Naive thymus-derived CD8-positive, alpha-beta T cell (primary cell): ENCODE data around the gene LTK. TPM values are rescaled to one million over a fixed set of nuclear protein-coding genes. Genes with fewer than 3 reads are reported as not detected.

Experiments
- ATAC-seq, 2 donors: fragments of 150-1000 bp; cut with Tn5 transposase in 1 of 2; sonication (Bioruptor Pico), chemical (Tn5 transposase) in 1 of 2; 1 replicate in 1 of 2; 2 replicates in 1 of 2; pipeline ENCODE4 v1.10.0; 2021; ENCODE audit warnings: mild to moderate bottlenecking in 2 of 2, moderate library complexity in 2 of 2
- POLR2A ChIA-PET: fragments of 350-600 bp; sonication (Branson Sonifier 250); formaldehyde crosslinking; loops from one replicate; lab custom pipeline; 2021; ENCODE audit warnings: antibody characterized with exemption; lab: Charles Lee
- DNase-seq, 10 donors: peaks; one replicate each; pipeline versions ENCODE4 v3.0.0 to v3.0.0-alpha.2; 2020 to 2022
- H3K27ac Mint-ChIP-seq, 10 donors: one replicate each; pipeline ENCODE4 v1.8.0; 2020 to 2022; ENCODE audit warnings: mild to moderate bottlenecking in 10 of 10, mixed read lengths in 10 of 10, moderate library complexity in 4 of 10, inconsistent platforms in 1 of 10
- H3K27me3 Mint-ChIP-seq, 5 donors: one replicate each; pipeline ENCODE4 v1.8.0; 2021 to 2022; ENCODE audit warnings: mixed read lengths in 5 of 5
- H3K36me3 Mint-ChIP-seq, 3 donors: one replicate each; pipeline ENCODE4 v1.8.0; 2020 to 2022; ENCODE audit warnings: mixed read lengths in 3 of 3, mild to moderate bottlenecking in 2 of 3, inconsistent platforms in 1 of 3
- H3K4me1 Mint-ChIP-seq, 4 donors: one replicate each; pipeline ENCODE4 v1.8.0; 2021 to 2022; ENCODE audit warnings: mixed read lengths in 4 of 4
- H3K4me3 Mint-ChIP-seq, 10 donors: one replicate each; pipeline ENCODE4 v1.8.0; 2020 to 2022; ENCODE audit warnings: mild to moderate bottlenecking in 10 of 10, mixed read lengths in 10 of 10, moderate library complexity in 6 of 10, inconsistent platforms in 1 of 10
- H3K9me3 Mint-ChIP-seq, 9 donors: one replicate each; pipeline ENCODE4 v1.8.0; 2020 to 2022; ENCODE audit warnings: mixed read lengths in 9 of 9, mild to moderate bottlenecking in 3 of 9, inconsistent platforms in 1 of 9, moderate library complexity in 1 of 9
- polyA plus RNA-seq, 3 donors: library from polyadenylated mRNA; unstranded; fragments of 300-500 nt; fragmentation: Illumina TruSeq; gene quantifications; one replicate each; pipeline ENCODE4 v1.2.3, GENCODE V29; 2021
- total RNA-seq, 8 experiments: library from RNA in 2 of 8; stranded (reverse) in 2 of 8; gene quantifications; one replicate each; pipeline ENCODE4 v1.2.3 and lab custom pipeline; 2021 to 2026

Gene LTK
- total and polyA plus RNA-seq, 5 experiments from 2014 or later = 0.18 to 0.22 TPM; not detected in 3

GRCh38 chr15:41494190-41494921 is 19.3 kb downstream of the LTK start:
- DNase-seq = peak in 5 of 10 donors; percentile 35 to 74 (median 42)
- Mint-ChIP-seq H3K9me3 (no peaks in the 10 kb centered on the region), H3K4me1 (peaks cover 6 to 21% (median 17%) of the 10 kb centered on the region in 4 donors), H3K36me3 (no peaks in the 10 kb centered on the region), H3K27ac (peak overlapping the region in 1 of 10 donors; percentile 25), H3K4me3 (peak overlapping the region; percentile 60 to 84 (median 71)), H3K27me3 (peaks cover 25 to 65% (median 40%) of the 10 kb centered on the region in 5 donors)
- POLR2A ChIA-PET = interaction anchor here (0.9 to 1.3 kb wide), 3 partner anchors 9 to 127 kb away, joined by 3 to 4 read pairs (median 3); partner anchors contain the start of gene RPAP1
- peak; percentile 37 to 42 for ATAC-seq

- DNase-seq (no peak), ATAC-seq (peak; percentile 39 to 41)
- H3K9me3 Mint-ChIP-seq = no peaks in the 10 kb centered on the region
- no peak overlapping the region for H3K27ac Mint-ChIP-seq
- H3K4me1 Mint-ChIP-seq = peaks cover 6 to 21% (median 15%) of the 10 kb centered on the region in 4 donors
- POLR2A ChIA-PET = interaction anchor here (0.9 to 1.3 kb wide), 3 partner anchors 10 to 127 kb away, joined by 3 to 4 read pairs (median 3); partner anchors contain the start of gene RPAP1
- H3K36me3 Mint-ChIP-seq = no peaks in the 10 kb centered on the region
- H3K27me3 Mint-ChIP-seq = peaks cover 22 to 60% (median 36%) of the 10 kb centered on the region in 5 donors
- H3K4me3 Mint-ChIP-seq = peak overlapping the region in 2 of 10 donors; percentile 64 to 84
Measured at GRCh38 chr15:41493902-41494189, 19.8 kb downstream of the LTK start.

GRCh38 chr15:41493205-41493901 is 20.3 kb downstream of the LTK start, which contains the start of gene ITPKA:
Gene ITPKA (plus strand): TSS chr15:41493874. CDS start chr15:41493928, 54 bp downstream.
- Mint-ChIP-seq H3K27ac (peak within 1 kb of the TSS in 4 of 10 donors; percentile 11 to 64 (median 30)), H3K4me1 (peaks cover 6 to 21% (median 15%) of the 10 kb centered on the region in 4 donors), H3K4me3 (peak within 1 kb of the TSS; percentile 76 to 90 (median 86)), H3K36me3 (no peaks in the 10 kb centered on the region), H3K27me3 (peaks cover 17 to 55% (median 31%) of the 10 kb centered on the region in 5 donors), H3K9me3 (no peaks in the 10 kb centered on the region)
- POLR2A ChIA-PET = interaction anchor here (0.6 to 1.3 kb wide), 6 partner anchors 10 to 128 kb away, joined by 3 to 4 read pairs (median 3); partner anchors contain the start of gene RPAP1
- DNase-seq (peak; percentile 58 to 83 (median 77)), ATAC-seq (peak; percentile 86)

GRCh38 chr15:41492597-41493204 is 20.9 kb downstream of the LTK start:
- no peaks in the 10 kb centered on the region for H3K9me3 Mint-ChIP-seq
- peaks cover 7 to 26% (median 18%) of the 10 kb centered on the region in 4 donors for H3K4me1 Mint-ChIP-seq
- H3K4me3 Mint-ChIP-seq = peak overlapping the region; percentile 76 to 90 (median 86)
- peak in 1 of 2 donors; percentile 29 for ATAC-seq
- DNase-seq = peak in 2 of 10 donors; percentile 15 to 44
- POLR2A ChIA-PET = interaction anchor here (0.6 to 0.9 kb wide), 3 partner anchors 10 to 19 kb away, joined by 3 to 4 read pairs (median 3); no protein-coding TSS in a partner anchor
- H3K27me3 Mint-ChIP-seq = peaks cover 17 to 49% (median 30%) of the 10 kb centered on the region in 5 donors
- H3K36me3 Mint-ChIP-seq = no peaks in the 10 kb centered on the region
- H3K27ac Mint-ChIP-seq = peak overlapping the region in 5 of 10 donors; percentile 11 to 65 (median 34)

GRCh38 chr15:41491889-41492288 is 21.7 kb downstream of the LTK start:
- POLR2A ChIA-PET = interaction anchor here (0.6 kb wide), 1 partner anchor 52 kb away, joined by 3 read pairs; the partner anchor contains the start of gene RPAP1
- DNase-seq (no peak), ATAC-seq (no peak)
- H3K36me3 Mint-ChIP-seq = no peaks in the 10 kb centered on the region
- H3K4me1 Mint-ChIP-seq = peaks cover 7 to 27% (median 18%) of the 10 kb centered on the region in 4 donors
- peaks cover 14 to 41% (median 24%) of the 10 kb centered on the region in 5 donors for H3K27me3 Mint-ChIP-seq
- peak overlapping the region in 1 of 10 donors; percentile 46 for H3K27ac Mint-ChIP-seq
- peak overlapping the region in 2 of 10 donors; percentile 0 to 59 for H3K4me3 Mint-ChIP-seq
- no peaks in the 10 kb centered on the region for H3K9me3 Mint-ChIP-seq

GRCh38 chr15:41490355-41490754 is 23.3 kb downstream of the LTK start:
- Mint-ChIP-seq H3K27me3 (peaks cover 10 to 30% (median 18%) of the 10 kb centered on the region in 5 donors), H3K27ac (peak overlapping the region in 2 of 10 donors; percentile 21 to 32), H3K4me3 (peak overlapping the region in 1 of 10 donors; percentile 5), H3K36me3 (no peaks in the 10 kb centered on the region), H3K4me1 (peaks cover 7 to 27% (median 18%) of the 10 kb centered on the region in 4 donors), H3K9me3 (no peaks in the 10 kb centered on the region)
- DNase-seq (no peak), ATAC-seq (no peak)
- POLR2A ChIA-PET = no interaction called here

GRCh38 chr15:41489641-41490040 is 24.0 kb downstream of the LTK start:
- H3K9me3 Mint-ChIP-seq = no peaks in the 10 kb centered on the region
- DNase-seq = peak in 1 of 10 donors; percentile 46
- no peak for ATAC-seq
- H3K27me3 Mint-ChIP-seq = peaks cover 10 to 25% (median 18%) of the 10 kb centered on the region in 5 donors
- no peak overlapping the region for H3K27ac Mint-ChIP-seq
- H3K4me3 Mint-ChIP-seq = no peak overlapping the region
- no peaks in the 10 kb centered on the region for H3K36me3 Mint-ChIP-seq
- H3K4me1 Mint-ChIP-seq = peaks cover 7 to 27% (median 17%) of the 10 kb centered on the region in 4 donors
- POLR2A ChIA-PET = no interaction called here

GRCh38 chr15:41487802-41488201 is 25.8 kb downstream of the LTK start:
- Mint-ChIP-seq H3K27me3 (peaks cover 10 to 21% (median 18%) of the 10 kb centered on the region in 5 donors), H3K27ac (peak overlapping the region in 2 of 10 donors; percentile 46 to 66), H3K36me3 (no peaks in the 10 kb centered on the region), H3K4me3 (no peak overlapping the region), H3K4me1 (peaks cover 5 to 38% (median 29%) of the 10 kb centered on the region in 4 donors), H3K9me3 (no peaks in the 10 kb centered on the region)
- ATAC-seq = no peak
- POLR2A ChIA-PET = no interaction called here
- DNase-seq = no peak

GRCh38 chr15:41487381-41487780 is 26.2 kb downstream of the LTK start:
- DNase-seq (peak in 1 of 10 donors; percentile 26), ATAC-seq (no peak)
- peaks cover 10 to 18% (median 13%) of the 10 kb centered on the region in 5 donors for H3K27me3 Mint-ChIP-seq
- H3K27ac Mint-ChIP-seq = no peak overlapping the region
- no peaks in the 10 kb centered on the region for H3K9me3 Mint-ChIP-seq
- H3K4me3 Mint-ChIP-seq = no peak overlapping the region
- POLR2A ChIA-PET = no interaction called here
- H3K4me1 Mint-ChIP-seq = peaks cover 4 to 35% (median 29%) of the 10 kb centered on the region in 4 donors
- H3K36me3 Mint-ChIP-seq = no peaks in the 10 kb centered on the region

- DNase-seq (peak in 1 of 10 donors; percentile 10), ATAC-seq (no peak)
- POLR2A ChIA-PET = no interaction called here
- H3K36me3 Mint-ChIP-seq = peaks cover 0 to 8% (median 7%) of the 10 kb centered on the region in 3 donors
- H3K4me3 Mint-ChIP-seq = no peak overlapping the region
- H3K4me1 Mint-ChIP-seq = peaks cover 1 to 28% (median 26%) of the 10 kb centered on the region in 4 donors
- H3K9me3 Mint-ChIP-seq = no peaks in the 10 kb centered on the region
- H3K27ac Mint-ChIP-seq = no peak overlapping the region
- peaks cover 2 to 10% (median 3%) of the 10 kb centered on the region in 5 donors for H3K27me3 Mint-ChIP-seq
Measured at GRCh38 chr15:41486286-41486685, 27.3 kb downstream of the LTK start.

- DNase-seq = peak in 1 of 10 donors; percentile 49
- Mint-ChIP-seq H3K9me3 (no peaks in the 10 kb centered on the region), H3K4me1 (peaks cover 1 to 24% (median 22%) of the 10 kb centered on the region in 4 donors), H3K27ac (peak overlapping the region in 2 of 10 donors; percentile 19 to 84), H3K36me3 (peaks cover 0 to 19% (median 7%) of the 10 kb centered on the region in 3 donors), H3K27me3 (peaks cover 0 to 4% (median 0%) of the 10 kb centered on the region in 5 donors), H3K4me3 (no peak overlapping the region)
- POLR2A ChIA-PET = interaction anchor here (1.1 to 1.3 kb wide), 2 partner anchors 16 to 59 kb away, joined by 3 to 6 read pairs; partner anchors contain the start of gene RPAP1
- no peak for ATAC-seq
Measured at GRCh38 chr15:41484937-41485625, 28.5 kb downstream of the LTK start.
